Measurements from ENCODE around the gene LPCAT2. TPM values are rescaled to one million over a fixed set of nuclear protein-coding genes. Genes with fewer than 3 reads are reported as not detected.

The LPCAT2 gene
- total RNA-seq, 1 donor = 33.1 TPM

Other genes starting within 250 kb of the LPCAT2 start
- gene IRX6, start 184.9 kb upstream of the LPCAT2 start, total RNA-seq = not detected
- 45.8 TPM for gene MMP2, start 29.9 kb upstream of the LPCAT2 start, total RNA-seq
- 0.81 TPM for gene CAPNS2, start 57.6 kb downstream of the LPCAT2 start, total RNA-seq
- 0.27 TPM for gene SLC6A2, start 146.9 kb downstream of the LPCAT2 start, total RNA-seq

Measured in hematopoietic multipotent progenitor cell (in vitro differentiated cells).